ENCODE results near the gene COL25A1. TPM values are rescaled to one million over a fixed set of nuclear protein-coding genes. Genes with fewer than 3 reads are reported as not detected.

COL25A1 gene
- total RNA-seq, 1 donor from 2014 or later = 4.0 TPM

GRCh38 chr4:109216085-109216696 is 86.3 kb downstream of the COL25A1 start:
- DNase-seq (ENCODE audit: low read depth, low spot score) = no peak

GRCh38 chr4:109215506-109215905 is 87.0 kb downstream of the COL25A1 start:
- DNase-seq (ENCODE audit: low read depth, low spot score) = no peak

DNA sequence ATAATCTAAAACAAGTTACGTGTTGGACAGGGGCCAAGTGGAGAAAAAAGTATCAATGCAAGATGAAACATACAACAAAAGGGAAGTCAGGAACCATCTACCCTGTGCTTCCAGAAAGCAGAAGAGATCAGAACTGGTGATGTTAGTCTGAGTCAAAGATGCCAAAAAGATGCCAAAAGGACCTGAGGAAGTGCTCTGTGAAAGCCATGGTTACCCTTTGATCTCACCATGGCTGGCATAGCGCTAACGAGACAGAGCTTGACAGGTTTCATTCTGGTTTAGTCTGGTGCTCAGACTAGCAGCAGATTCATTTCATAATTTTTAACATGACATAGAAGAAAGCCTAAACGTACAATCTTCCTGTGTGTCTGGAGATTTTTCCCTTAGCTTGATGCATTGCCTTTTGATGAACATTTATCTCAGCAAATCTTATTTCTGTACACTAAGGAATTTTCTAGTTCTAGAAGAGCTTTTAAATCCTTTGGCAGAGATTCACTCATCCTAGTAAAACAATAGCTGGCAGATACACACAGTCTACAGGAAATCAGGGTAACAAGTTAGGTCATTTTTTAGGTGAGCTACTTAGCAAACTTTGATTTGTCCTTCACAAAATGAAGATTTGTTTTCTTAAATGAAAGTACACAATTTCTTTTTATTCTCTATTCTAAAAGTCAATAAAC is 87.7 kb downstream of the COL25A1 start:
- peak; percentile 24 for DNase-seq (ENCODE audit: low read depth, low spot score)

DNA sequence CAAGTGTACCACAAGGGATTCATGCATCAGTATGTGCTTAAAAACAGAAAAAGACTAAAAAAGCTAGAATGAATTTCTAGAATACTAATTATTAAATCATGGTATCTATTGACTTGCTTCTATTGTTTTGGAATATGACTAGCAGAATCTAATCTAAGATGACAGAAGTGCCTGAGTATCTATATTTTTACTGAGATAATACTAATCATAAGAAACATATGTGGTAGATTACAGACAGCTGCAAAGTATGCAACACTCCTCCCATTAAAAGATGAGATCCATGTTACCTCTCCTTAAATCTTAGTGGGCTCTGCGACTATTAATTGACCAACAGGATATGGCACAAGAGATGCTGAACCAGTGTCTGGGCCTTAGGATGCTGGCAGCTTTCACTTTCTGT is 89.4 kb downstream of the COL25A1 start:
- DNase-seq (ENCODE audit: low read depth, low spot score) = no peak

DNA sequence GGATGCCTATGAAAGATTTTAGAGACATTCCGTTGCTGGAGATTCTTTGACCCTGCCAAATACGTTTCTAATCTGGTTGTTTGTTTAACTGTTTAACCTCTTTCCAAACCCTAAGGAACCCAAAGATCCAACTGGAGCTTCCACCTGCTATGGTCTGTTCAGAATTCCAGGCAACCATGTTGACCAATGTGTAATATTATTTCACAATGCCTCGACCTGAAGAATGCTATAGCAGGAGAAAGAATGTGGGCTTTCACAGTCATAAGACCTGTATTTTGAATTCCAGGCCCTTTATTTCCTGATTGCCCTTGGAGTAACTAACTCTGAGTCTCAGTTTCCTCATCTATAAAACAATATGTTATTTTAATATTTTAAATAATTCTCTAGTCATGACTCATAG is 90.8 kb downstream of the COL25A1 start:
- DNase-seq (ENCODE audit: low read depth, low spot score) = peak; percentile 13

- no peak for DNase-seq (ENCODE audit: low read depth, low spot score)
These were observed 92.8 kb downstream of the COL25A1 start for GRCh38 chr4:109209647-109210046.

GRCh38 chr4:109207898-109208297 is 94.6 kb downstream of the COL25A1 start:
- DNase-seq (ENCODE audit: low read depth, low spot score) = no peak

DNA sequence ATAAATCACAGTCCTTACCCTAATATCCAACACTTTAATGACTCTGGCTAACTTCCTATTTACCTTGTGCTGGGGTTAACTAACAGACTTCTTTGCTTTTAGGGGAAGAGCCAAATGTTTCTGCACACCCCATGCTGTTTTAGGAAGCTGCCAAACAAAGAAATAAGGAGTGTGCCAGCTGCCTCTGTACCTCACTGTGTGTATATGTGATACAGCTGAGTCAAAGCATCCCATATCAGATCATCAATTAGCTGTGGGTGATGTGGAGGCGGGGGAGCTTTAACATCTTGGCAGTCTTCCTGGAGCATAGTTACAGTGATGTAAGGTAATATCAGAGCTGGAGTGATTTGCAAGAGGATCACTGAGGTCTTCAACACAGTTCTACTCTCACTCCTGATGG is 95.4 kb downstream of the COL25A1 start:
- DNase-seq (ENCODE audit: low read depth, low spot score) = no peak

- no peak for DNase-seq (ENCODE audit: low read depth, low spot score)
These were observed 95.8 kb downstream of the COL25A1 start for GRCh38 chr4:109206620-109207019.

DNA sequence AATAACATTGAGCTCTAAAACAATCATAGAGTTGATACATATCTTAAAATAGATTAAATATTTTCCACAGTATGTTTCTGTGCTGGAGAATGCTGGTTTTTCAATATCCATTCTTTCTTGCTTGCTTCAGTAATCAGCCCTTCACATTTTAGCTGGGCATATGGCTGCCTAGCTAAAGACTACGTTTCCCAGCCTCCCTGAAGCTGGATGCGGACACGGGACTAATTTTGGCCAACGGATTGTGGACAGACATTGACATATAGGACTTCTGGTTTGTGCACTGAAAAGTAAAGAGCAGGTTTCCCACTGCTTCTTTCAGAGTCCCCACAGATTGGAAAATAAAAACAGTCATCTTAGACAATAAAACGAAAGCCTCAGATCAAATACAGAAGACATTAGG is 97.3 kb downstream of the COL25A1 start:
- no peak for DNase-seq (ENCODE audit: low read depth, low spot score)

- DNase-seq (ENCODE audit: low read depth, low spot score) = no peak
These were observed 102.9 kb downstream of the COL25A1 start for GRCh38 chr4:109199585-109199984.

GRCh38 chr4:109195646-109196045 is 106.8 kb downstream of the COL25A1 start:
- DNase-seq (ENCODE audit: low read depth, low spot score) = no peak

- no peak for DNase-seq (ENCODE audit: low read depth, low spot score)
These were observed 111.2 kb downstream of the COL25A1 start for GRCh38 chr4:109191216-109191615.

DNA sequence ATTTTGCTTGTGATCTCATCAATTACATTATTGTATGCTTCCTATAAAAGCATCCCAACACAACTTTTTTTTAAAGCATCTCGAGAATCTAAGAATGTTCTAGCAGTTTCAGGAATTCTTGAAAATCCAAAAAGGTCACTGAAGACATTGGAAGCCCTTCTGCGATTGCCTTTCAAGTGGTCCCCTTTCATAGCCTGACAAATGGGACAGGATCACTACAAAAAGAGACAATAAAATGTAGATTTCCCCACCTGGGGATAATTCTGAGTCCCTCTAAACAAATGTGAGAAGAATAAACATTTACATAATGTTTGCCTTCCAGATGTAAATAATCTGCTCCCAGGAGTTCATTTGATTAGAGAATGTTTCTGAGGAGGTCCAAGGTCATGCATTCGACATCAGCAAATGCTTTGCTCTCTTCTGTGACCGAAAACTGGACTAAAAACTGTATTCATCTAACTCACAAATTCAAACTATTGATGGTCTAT is 116.0 kb downstream of the COL25A1 start:
- DNase-seq (ENCODE audit: low read depth, low spot score) = no peak

GRCh38 chr4:109185951-109186350 is 116.5 kb downstream of the COL25A1 start:
- no peak for DNase-seq (ENCODE audit: low read depth, low spot score)

DNA sequence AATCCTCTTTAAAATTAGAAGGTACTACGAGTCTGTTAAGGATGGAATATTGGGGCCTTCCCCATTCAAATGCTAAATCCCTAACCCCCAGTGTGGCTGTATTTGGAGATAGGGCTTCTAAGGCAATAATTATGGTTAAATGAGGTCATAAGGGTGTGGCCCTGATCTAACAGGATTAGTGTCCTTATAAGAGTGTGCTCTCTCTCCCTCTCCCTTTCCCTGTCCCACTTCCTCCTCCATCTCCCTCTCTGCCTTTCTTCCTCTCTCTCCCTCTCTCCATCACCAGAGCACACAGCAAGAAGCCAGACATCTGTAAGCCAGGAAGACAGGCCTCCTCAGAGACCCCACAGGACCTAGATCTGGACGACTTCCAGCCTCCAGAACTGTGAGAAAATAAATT is 116.9 kb downstream of the COL25A1 start:
- DNase-seq (ENCODE audit: low read depth, low spot score) = no peak

- DNase-seq (ENCODE audit: low read depth, low spot score) = peak; percentile 64
These were observed 117.9 kb downstream of the COL25A1 start for GRCh38 chr4:109184491-109184961.

DNA sequence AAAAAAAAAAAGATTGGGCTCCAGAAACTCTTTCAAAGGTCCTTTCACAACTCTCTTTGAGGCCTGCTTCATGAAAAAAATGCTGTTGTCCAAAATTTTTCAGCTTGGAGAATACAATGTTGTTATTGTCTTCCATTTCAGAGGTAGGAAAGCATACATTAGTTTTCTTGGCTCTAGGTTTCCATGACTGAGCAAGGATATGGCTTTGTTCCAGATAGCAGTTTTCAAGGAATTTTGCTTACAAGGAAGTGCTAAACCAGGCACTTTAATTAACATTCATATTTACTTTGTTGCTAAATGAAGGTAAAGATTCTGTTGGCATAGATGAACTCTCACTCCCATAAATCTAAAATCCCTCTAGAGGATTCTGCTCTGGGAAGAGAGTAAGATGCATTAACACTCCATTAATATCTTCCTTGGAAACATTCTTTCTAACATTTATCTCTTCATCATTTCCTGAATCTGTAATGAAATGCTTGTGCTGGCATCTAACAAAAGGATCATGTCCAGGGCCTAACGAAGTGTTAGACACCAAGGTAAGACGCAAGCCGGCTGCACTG is 118.4 kb downstream of the COL25A1 start:
- peak; percentile 3 for DNase-seq (ENCODE audit: low read depth, low spot score)

DNA sequence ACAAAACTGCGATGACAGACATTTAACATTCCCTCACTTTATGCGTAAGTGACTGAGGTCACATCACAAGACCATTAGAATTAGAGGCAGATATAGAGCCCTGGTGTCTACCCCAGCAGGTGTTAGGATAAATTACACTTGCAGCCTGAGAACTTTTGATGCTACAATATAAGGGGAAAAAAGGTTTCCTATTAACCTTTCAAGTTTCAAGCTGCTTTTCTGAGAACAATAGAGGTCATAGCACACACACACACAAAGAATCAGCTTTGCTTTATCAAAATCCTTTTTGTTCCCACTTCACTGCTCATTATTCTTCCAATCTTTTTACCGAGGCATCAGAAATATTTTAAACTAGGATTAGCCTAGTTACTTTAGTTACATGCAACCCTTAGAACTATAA is 119.8 kb downstream of the COL25A1 start:
- no peak for DNase-seq (ENCODE audit: low read depth, low spot score)

- no peak for DNase-seq (ENCODE audit: low read depth, low spot score)
These were observed 123.4 kb downstream of the COL25A1 start for GRCh38 chr4:109179061-109179460.

DNA sequence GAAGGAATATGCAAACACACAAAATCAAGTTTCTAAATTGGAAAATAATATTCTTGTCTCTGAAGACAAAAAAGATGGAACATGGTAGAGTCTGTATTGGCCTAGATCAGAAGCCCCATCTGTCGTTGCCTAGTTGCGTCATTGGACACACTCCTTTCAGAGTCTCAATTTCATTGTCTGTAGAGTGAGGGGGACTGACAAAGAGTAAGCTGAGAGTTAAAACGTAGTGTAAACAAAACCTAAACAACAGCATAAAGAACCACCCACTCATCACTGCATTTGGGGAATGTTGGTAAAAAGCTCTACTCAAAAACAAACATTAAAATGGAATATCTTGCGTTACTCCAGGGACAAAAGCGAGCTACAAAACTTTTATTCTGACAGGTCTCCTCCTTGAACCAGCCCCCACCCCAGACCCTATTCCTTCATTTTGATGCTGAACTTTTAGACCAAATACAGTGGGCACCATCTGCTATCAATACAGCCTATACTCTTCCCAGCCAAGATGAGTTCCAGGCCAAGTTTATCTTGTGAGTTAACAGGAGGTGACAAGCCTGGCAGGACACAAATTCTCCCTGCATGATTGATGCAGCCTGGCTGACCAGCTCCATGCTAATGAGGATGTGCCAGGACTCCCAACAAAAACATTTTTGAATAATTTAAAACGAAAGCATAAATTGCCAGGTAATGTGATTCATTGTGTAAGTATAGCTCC is 125.2 kb downstream of the COL25A1 start:
- no peak for DNase-seq (ENCODE audit: low read depth, low spot score)
